ENCODE results near the gene CSNK1A1.

Gene CSNK1A1

DNA sequence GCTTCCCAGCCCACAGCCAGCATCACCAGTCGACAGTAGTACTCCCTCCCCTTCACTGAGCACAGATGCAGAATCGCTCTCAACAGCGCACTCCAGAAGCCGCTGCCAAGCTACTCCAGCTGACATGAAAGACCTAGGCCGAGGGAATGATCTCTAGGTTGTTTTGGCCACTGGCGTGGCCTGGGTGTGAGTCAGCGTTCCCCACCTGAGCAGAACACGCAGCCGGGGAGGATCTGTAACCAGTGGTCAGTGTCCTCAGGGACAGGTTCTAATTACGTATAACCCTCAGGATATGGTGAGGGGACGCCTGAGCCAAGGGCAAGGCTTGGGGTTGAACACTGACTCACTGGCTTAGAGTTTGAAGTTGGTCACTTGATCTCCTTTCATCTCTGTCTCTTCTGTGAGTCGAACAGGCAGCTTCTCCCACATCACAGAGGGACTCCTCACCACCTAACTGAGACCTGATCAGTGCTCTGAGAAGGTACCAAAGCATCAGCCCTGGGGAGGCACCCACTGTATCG is 95.3 kb downstream of the CSNK1A1 start:
- H3K4me1 ChIP-seq (ENCODE audit: insufficient read depth, insufficient read length), result peaks cover 9% of the 10 kb centered on the region
- H3K9ac ChIP-seq (ENCODE audit: insufficient read length, low read depth), result no peak overlapping the region
- H3K4me3 ChIP-seq (ENCODE audit: insufficient read length, low read depth), result no peak overlapping the region
- no peak for TF ChIP-seq YY1 (IDR thresholded peaks at IDR 0.05; ENCODE audit: insufficient read depth, insufficient read length)
- TF ChIP-seq ZNF274 (IDR thresholded peaks at IDR 0.05; ENCODE audit: low read depth, low read length), result no peak
- TF ChIP-seq SUZ12 (IDR thresholded peaks at IDR 0.05; ENCODE audit: extremely low read depth, insufficient read depth, insufficient read length), result no peak
- H3K27me3 ChIP-seq (ENCODE audit: insufficient read depth, insufficient read length), result no peaks in the 10 kb centered on the region
- H3K36me3 ChIP-seq (ENCODE audit: insufficient read depth, insufficient read length, low read length), result no peaks in the 10 kb centered on the region
- DNase-seq (ENCODE audit: low read depth, low spot score), result no peak
- no peaks in the 10 kb centered on the region for H3K9me3 ChIP-seq (ENCODE audit: insufficient read depth, low read length)

DNA sequence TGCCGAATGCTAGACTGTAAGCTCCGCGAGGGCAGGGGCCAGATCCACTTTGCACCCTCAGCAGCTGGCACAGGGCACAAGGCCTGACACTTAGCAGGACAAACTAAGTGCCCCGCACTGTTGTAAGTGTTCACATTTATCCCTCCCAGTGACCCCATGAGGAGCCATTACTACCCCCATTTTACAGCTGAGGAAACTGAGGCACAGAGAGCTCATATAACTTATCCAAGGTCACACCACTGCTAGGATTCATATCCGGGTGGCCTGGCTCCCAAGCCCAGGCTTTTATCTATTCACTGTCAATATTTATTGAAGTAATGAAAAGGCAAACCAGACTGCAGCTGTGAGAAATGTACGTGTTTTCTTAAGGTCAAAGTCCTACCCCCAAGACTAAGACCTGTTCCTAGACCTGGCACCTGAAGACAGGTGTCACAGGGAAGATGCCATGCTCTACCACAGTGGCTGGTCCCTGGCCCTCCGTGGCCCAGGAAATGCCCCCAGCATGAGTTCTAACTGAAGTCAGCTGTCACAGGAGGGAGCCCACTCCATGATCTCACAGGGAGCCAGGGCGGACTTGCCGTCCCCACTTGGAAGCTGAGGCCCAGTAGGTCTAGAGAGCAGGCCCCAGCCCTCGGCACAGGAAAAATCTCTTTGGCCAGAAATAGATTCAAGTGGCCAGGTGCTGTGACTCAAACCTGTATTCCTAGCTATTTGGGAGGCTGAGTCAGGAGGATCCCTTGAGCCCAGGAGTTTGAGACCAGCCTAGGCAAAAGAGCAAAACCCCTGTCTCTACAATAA is 97.4 kb downstream of the CSNK1A1 start:
- DNase-seq (ENCODE audit: low read depth, low spot score), result no peak
- H3K27me3 ChIP-seq (ENCODE audit: insufficient read depth, insufficient read length), result no peaks in the 10 kb centered on the region
- H3K9ac ChIP-seq (ENCODE audit: insufficient read length, low read depth), result peak overlapping the region; percentile 21
- no peaks in the 10 kb centered on the region for H3K36me3 ChIP-seq (ENCODE audit: insufficient read depth, insufficient read length, low read length)
- H3K4me3 ChIP-seq (ENCODE audit: insufficient read length, low read depth), result no peak overlapping the region
- no peaks in the 10 kb centered on the region for H3K9me3 ChIP-seq (ENCODE audit: insufficient read depth, low read length)
- H3K4me1 ChIP-seq (ENCODE audit: insufficient read depth, insufficient read length), result peaks cover 18% of the 10 kb centered on the region
- TF ChIP-seq ZNF274 (IDR thresholded peaks at IDR 0.05; ENCODE audit: low read depth, low read length) (no peak), SUZ12 (IDR thresholded peaks at IDR 0.05; ENCODE audit: extremely low read depth, insufficient read depth, insufficient read length) (no peak), YY1 (IDR thresholded peaks at IDR 0.05; ENCODE audit: insufficient read depth, insufficient read length) (no peak)

DNA sequence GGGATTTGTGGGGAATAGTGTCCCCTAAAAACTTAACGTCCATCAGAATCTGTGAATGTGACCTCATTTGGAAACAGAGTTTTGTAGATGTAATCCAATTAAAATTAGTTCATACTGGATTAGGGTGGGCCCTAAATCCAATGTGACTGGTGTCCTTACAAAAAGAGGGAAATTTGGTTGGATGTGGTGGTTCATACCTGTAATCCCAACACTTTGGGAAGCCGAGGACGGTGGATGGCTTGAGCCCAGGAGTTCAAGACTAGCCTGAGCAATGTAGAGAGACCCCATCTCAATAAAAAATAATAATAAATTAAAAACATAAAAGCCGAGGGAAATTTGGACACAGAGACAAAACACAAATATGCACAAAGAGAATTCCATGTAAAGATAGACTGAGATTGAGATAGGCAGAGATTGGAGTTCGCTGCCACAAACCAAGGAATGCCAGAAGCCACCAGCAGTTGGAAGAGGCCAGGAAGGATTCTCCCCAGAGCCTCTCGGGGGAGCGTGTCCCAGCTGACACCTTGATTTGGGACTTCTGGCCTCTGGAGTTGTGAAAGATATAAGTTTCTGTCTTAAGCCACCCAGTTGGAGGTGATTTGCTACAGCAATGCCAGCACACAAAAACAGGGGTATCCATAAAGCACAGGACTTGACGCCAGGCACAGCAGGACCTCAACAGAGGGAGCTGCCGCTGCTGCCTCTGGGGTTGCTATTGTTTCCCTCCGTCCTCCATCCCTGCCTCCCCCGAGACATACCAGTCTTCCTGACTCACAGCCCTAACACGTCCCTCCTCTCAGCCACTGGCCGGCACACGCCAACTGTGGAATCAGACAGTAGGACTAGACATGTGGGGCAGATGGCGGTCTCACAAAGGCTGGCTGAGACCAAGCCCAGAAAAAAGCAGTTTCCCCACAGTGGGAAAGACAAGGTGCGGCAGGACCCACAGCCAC is 98.3 kb downstream of the CSNK1A1 start:
- Histone ChIP-seq H3K4me1 (ENCODE audit: insufficient read depth, insufficient read length) (peaks cover 18% of the 10 kb centered on the region), H3K4me3 (ENCODE audit: insufficient read length, low read depth) (no peak overlapping the region), H3K9ac (ENCODE audit: insufficient read length, low read depth) (peak overlapping the region; percentile 21), H3K36me3 (ENCODE audit: insufficient read depth, insufficient read length, low read length) (no peaks in the 10 kb centered on the region), H3K9me3 (ENCODE audit: insufficient read depth, low read length) (no peaks in the 10 kb centered on the region), H3K27me3 (ENCODE audit: insufficient read depth, insufficient read length) (no peaks in the 10 kb centered on the region)
- no peak for TF ChIP-seq YY1 (IDR thresholded peaks at IDR 0.05; ENCODE audit: insufficient read depth, insufficient read length)
- TF ChIP-seq ZNF274 (IDR thresholded peaks at IDR 0.05; ENCODE audit: low read depth, low read length), result no peak
- TF ChIP-seq SUZ12 (IDR thresholded peaks at IDR 0.05; ENCODE audit: extremely low read depth, insufficient read depth, insufficient read length), result no peak
- DNase-seq (ENCODE audit: low read depth, low spot score), result no peak

DNA sequence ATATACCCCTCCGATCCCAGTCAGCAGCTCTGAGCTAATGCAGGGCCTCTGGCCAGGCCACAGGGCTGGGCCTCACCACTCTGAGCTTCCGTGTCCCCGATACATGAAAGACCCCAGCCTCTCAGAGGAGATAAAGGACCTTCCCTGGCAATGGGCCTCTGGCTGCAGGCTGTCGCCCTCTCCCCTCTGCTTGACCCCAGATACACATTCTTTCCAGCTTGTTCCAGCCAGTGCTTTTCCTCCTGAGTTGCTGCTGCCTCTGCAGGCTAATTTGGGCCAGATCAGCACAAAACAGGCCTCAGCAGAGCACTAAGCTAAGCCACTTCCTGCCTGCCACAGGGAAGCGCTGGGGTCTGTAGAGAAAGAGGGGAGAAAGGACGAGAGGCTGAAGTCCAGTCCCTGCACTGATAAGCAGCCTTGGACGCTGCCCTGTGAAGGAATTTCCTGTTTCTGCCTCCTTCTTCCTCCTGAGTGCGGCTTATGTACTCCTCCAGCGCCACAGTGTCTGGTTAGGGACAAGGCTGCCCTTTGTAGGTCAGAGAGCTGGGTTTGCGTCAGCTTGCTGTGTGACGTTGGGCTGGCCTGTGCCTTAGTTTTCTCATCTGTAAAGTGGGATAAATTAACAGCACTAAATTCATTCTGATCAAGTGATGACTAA is 99.1 kb downstream of the CSNK1A1 start:
- Histone ChIP-seq H3K36me3 (ENCODE audit: insufficient read depth, insufficient read length, low read length) (no peaks in the 10 kb centered on the region), H3K4me3 (ENCODE audit: insufficient read length, low read depth) (no peak overlapping the region), H3K4me1 (ENCODE audit: insufficient read depth, insufficient read length) (peaks cover 16% of the 10 kb centered on the region), H3K9ac (ENCODE audit: insufficient read length, low read depth) (no peak overlapping the region), H3K27me3 (ENCODE audit: insufficient read depth, insufficient read length) (no peaks in the 10 kb centered on the region), H3K9me3 (ENCODE audit: insufficient read depth, low read length) (no peaks in the 10 kb centered on the region)
- TF ChIP-seq SUZ12 (IDR thresholded peaks at IDR 0.05; ENCODE audit: extremely low read depth, insufficient read depth, insufficient read length), result no peak
- TF ChIP-seq ZNF274 (IDR thresholded peaks at IDR 0.05; ENCODE audit: low read depth, low read length), result no peak
- no peak for TF ChIP-seq YY1 (IDR thresholded peaks at IDR 0.05; ENCODE audit: insufficient read depth, insufficient read length)
- no peak for DNase-seq (ENCODE audit: low read depth, low spot score)

DNA sequence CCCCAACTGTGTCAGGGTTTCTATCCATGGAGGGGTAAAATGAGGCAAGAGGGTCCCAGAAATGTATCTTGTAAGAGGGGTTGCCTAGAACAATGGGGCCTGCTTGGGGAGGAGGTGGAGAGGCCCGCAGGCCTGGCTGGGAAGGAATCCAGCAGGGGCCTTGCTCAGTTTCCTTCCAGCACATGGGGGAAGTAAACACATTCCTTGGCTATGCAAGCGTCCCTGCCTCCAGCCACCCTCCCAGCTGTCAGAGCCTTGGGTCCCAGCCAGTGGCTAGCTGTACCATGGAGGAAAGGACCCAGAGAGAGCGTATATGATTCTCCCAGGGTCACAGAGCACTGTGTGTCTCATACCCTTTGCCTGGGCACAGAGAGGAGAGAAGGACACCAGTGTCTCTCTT is 101.0 kb downstream of the CSNK1A1 start:
- Histone ChIP-seq H3K27me3 (ENCODE audit: insufficient read depth, insufficient read length) (no peaks in the 10 kb centered on the region), H3K4me3 (ENCODE audit: insufficient read length, low read depth) (no peak overlapping the region), H3K9me3 (ENCODE audit: insufficient read depth, low read length) (no peaks in the 10 kb centered on the region), H3K36me3 (ENCODE audit: insufficient read depth, insufficient read length, low read length) (no peaks in the 10 kb centered on the region), H3K9ac (ENCODE audit: insufficient read length, low read depth) (no peak overlapping the region), H3K4me1 (ENCODE audit: insufficient read depth, insufficient read length) (peaks cover 16% of the 10 kb centered on the region)
- TF ChIP-seq YY1 (IDR thresholded peaks at IDR 0.05; ENCODE audit: insufficient read depth, insufficient read length), result no peak
- no peak for TF ChIP-seq ZNF274 (IDR thresholded peaks at IDR 0.05; ENCODE audit: low read depth, low read length)
- TF ChIP-seq SUZ12 (IDR thresholded peaks at IDR 0.05; ENCODE audit: extremely low read depth, insufficient read depth, insufficient read length), result no peak
- no peak for DNase-seq (ENCODE audit: low read depth, low spot score)

DNA sequence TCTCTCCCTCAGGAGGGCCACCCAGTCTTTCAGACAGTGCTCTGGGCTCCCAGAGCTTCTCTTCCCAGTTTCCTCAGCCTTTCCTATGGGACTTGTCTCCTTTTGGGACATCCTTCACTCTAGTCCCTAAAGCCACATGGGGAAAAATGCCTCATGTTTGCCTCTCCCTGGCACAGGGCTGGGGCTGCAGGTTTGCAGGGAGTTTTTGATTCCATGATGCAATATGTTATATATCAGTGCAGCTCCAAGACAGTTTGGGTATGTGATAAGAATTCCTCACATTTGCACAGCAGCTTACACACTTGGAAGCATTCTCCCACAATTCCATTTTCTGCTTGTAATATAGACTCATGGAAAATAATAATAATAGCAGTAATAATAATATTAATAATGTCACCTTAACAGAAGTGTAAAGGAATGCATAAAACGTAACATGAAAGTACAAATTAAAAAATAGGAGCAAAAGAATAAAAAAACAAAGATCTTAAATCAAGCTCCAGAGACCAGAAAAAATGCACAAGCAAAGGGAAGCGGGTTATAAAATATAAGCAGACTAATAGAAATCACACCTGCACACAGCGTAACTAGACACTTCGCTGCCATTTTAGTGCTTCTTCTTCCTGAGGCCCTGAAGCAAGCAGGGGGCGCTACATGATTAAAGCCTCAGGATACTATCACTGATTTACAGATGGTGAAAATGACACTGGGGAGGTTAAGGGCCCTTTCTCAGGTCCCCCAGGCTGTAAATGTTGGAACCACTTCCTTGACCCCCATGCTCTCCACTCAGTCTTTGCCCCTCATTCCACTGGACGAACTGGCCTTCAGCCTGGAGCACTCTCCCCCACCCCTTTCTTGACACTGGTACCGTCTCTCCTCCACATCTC is 102.2 kb downstream of the CSNK1A1 start:
- Histone ChIP-seq H3K27me3 (ENCODE audit: insufficient read depth, insufficient read length) (no peaks in the 10 kb centered on the region), H3K36me3 (ENCODE audit: insufficient read depth, insufficient read length, low read length) (no peaks in the 10 kb centered on the region), H3K4me1 (ENCODE audit: insufficient read depth, insufficient read length) (peaks cover 16% of the 10 kb centered on the region), H3K9ac (ENCODE audit: insufficient read length, low read depth) (no peak overlapping the region), H3K9me3 (ENCODE audit: insufficient read depth, low read length) (no peaks in the 10 kb centered on the region; the same call in 1 of the 2 replicates), H3K4me3 (ENCODE audit: insufficient read length, low read depth) (no peak overlapping the region)
- TF ChIP-seq YY1 (IDR thresholded peaks at IDR 0.05; ENCODE audit: insufficient read depth, insufficient read length), result no peak
- no peak for TF ChIP-seq SUZ12 (IDR thresholded peaks at IDR 0.05; ENCODE audit: extremely low read depth, insufficient read depth, insufficient read length)
- TF ChIP-seq ZNF274 (IDR thresholded peaks at IDR 0.05; ENCODE audit: low read depth, low read length), result no peak
- DNase-seq (ENCODE audit: low read depth, low spot score), result no peak

Measured in NT2/D1 (cell line).